K562 (cell line): Measurements from ENCODE around the gene ASB7. TPM values are rescaled to one million over a fixed set of nuclear protein-coding genes. Genes with fewer than 3 reads are reported as not detected.

Source experiments
- MEIS2 ChIP-seq: fragments of 450-650 bp; IDR thresholded peaks from 2 replicates; pipeline ENCODE4 v1.6.1; 2014; ENCODE audit warnings: mild to moderate bottlenecking; ENCODE audit not compliant: partially characterized antibody
- ZNF407 ChIP-seq: fragments of 450-650 bp; IDR thresholded peaks from 2 replicates; pipeline ENCODE4 v1.6.1; 2016; ENCODE audit warnings: low read depth
- polyA plus RNA-seq, 8 experiments: library from polyadenylated mRNA; depleted of rRNA in 4 of 8; stranded (reverse) in 5 of 8; unstranded in 3 of 8; fragments of >200 nt; fragmentation: Nextera tagmentation in 2 of 8; fragmentation: Illumina TruSeq in 1 of 8; extraction: Ambion mirVana in 2 of 8; extraction: Trizol in 1 of 8; gene quantifications; 2 replicates each; pipeline versions ENCODE4 v1.2.1 to v1.2.3, GENCODE V29; 2011 to 2014; ENCODE audit warnings: inconsistent platforms in 1 of 8, missing spikeins in 1 of 8
- total RNA-seq, 7 experiments: library from RNA; depleted of rRNA in 6 of 7; stranded (reverse); fragments of >200 nt in 6 of 7; fragmentation: Illumina TruSeq in 2 of 7; extraction: Trizol in 2 of 7; gene quantifications; 2 replicates each; pipeline versions ENCODE4 v1.2.1 to v1.2.3, GENCODE V29; 2011 to 2021; ENCODE audit warnings: low replicate concordance in 1 of 7

The ASB7 gene
- total and polyA plus RNA-seq, 9 of the 15 experiments (the other 6 are each of a cell fraction or from before 2014, with no cell fraction given), result 1.8 to 10.1 (median 6.8) TPM

- TF ChIP-seq ZNF407, result no peak
- TF ChIP-seq MEIS2, result peak; percentile 12
Measured at GRCh38 chr15:100570275-100570674, 32.1 kb upstream of the ASB7 start (continued).
